SK-MEL-5 (cell line): ENCODE data around the gene MILR1. TPM values are rescaled to one million over a fixed set of nuclear protein-coding genes. Genes with fewer than 3 reads are reported as not detected.

ENCODE experiments used
- DNase-seq: peaks from one replicate; pipeline ENCODE4 v3.0.0-alpha.2; 2016; ENCODE audit warnings: low read depth, low spot score
- in situ Hi-C: cut with HindIII; loops from 2 replicates; pipeline ENCODE4 v1.10.0; 2016; ENCODE audit warnings: low sequenced_read_pairs, high pct_unique_total_duplicates, low pct_unique_long_range_greater_than_20kb
- small RNA-seq, 2 experiments: library from RNA; depleted of rRNA; stranded (forward); fragments of <200 nt; gene quantifications; one replicate each; pipeline ENCODE3, GENCODE V24; 2014
- total RNA-seq: library from RNA; depleted of rRNA; stranded (reverse); fragments of >200 nt; shearing (Covaris generic); gene quantifications from 2 replicates; pipeline ENCODE4 v1.2.3, GENCODE V29; 2014; rRNA removed

MILR1 gene
- total RNA-seq, 1 experiment from 2014 or later = not detected

- peak; percentile 100 for DNase-seq
- in situ Hi-C loops = no loop called here
Measured at GRCh38 chr17:64506576-64507412, 57.9 kb downstream of the MILR1 start, which contains the start of gene CEP95. Gene CEP95, plus strand, starts transcription at chr17:64506977. Its CDS starts 121 bp downstream, at chr17:64507098.

GRCh38 chr17:64507413-64507782 lies 58.5 kb downstream of the MILR1 start:
- peak; percentile 83 for DNase-seq
- in situ Hi-C loops = no loop called here

- in situ Hi-C loops = no loop called here
- DNase-seq = no peak
Measured at GRCh38 chr17:64508683-64509082, 59.8 kb downstream of the MILR1 start.

- in situ Hi-C loops = no loop called here
- DNase-seq = no peak
Measured at GRCh38 chr17:64509179-64509578, 60.3 kb downstream of the MILR1 start.

GRCh38 chr17:64515419-64515818 lies 66.5 kb downstream of the MILR1 start:
- DNase-seq = no peak
- in situ Hi-C loops = no loop called here

- no peak for DNase-seq
- in situ Hi-C loops = no loop called here
Measured at GRCh38 chr17:64515829-64516228, 66.9 kb downstream of the MILR1 start.

Small RNAs within 50 kb of the gene (small RNA-seq; reads per million reads assigned to genes)
- gene ATP5MFP4 = 0 reads per million in 2 experiments
- 0 reads per million in 2 experiments for gene MIR1273E

Other genes with a start within 250 kb of the MILR1 start
- 28.8 and 29.6 TPM in 2 replicates for gene TEX2, start 185.9 kb upstream of the MILR1 start, total RNA-seq
- 0.03 TPM in 1 of 2 replicates, not detected in the other for gene PECAM1, start 58.3 kb upstream of the MILR1 start, total RNA-seq
- 22.8 and 24.1 TPM in 2 replicates for gene POLG2, start 47.9 kb downstream of the MILR1 start, total RNA-seq
- gene DDX5, start 57.2 kb downstream of the MILR1 start, total RNA-seq = 335 and 349 TPM in 2 replicates
- gene CEP95, start 57.9 kb downstream of the MILR1 start, total RNA-seq = 43.2 and 48.8 TPM in 2 replicates
- 29.1 and 29.2 TPM in 2 replicates for gene SMURF2, start 213.2 kb downstream of the MILR1 start, total RNA-seq